Activated CD4-positive, CD25-positive, alpha-beta regulatory T cell treated with anti-CD3 and anti-CD28 coated beads, Interleukin-2, amount 50 U/mL, for 72 hours (primary cell): Measurements from ENCODE around the gene DSCAML1.

Experiments
- DNase-seq: peaks from one replicate; pipeline ENCODE4 v3.0.0; 2021

The DSCAML1 gene

DNA sequence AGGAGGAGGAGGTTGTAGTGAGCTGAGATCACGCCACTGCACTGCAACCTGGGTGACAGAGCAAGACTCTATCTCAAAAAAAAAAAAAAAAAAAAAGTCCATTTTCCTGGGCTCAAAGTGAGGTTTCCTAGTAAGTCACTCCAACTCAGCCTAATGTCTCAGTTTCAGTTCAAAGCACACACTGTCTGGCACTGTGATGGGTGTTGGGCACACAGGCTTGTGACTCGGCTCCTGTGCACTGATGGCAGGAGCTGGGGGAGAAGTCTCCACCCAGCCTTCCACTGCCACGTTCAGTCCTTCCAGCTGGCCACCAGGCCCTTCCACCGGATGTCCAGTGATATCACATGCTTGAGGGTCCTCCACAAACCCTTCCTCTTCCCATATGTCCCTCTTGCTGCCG lies 283.4 kb downstream of the DSCAML1 start:
- no peak for DNase-seq

DNA sequence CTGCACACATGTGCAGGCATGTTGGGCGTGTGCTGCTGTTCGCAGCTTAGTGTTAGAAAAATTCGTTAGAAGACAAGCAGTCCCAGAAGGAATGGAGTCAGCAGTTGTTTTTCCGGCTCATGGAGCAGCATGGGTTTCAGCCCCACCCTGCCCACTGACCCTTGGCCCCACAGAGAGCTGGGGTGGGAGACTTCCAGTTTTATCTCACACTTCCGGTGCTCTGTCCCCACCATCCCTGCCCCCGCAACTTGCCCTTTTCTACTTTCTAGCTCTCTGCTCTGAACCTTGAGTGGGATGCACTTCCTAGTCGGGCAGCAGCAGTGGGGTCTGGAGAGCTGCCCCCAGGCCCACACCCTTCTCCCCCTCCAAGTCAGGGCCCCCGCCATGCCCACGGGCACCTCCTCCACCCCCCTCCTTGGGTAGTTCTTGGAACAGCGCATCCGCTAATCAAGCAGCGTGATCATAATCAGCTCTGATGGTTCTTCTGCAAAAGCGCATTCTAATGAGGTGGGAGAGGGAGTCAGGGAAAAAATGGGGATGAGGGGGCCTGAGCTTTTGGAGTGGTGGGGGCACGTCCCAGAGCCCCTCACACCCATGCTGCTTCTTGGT lies 285.0 kb downstream of the DSCAML1 start:
- no peak for DNase-seq

DNA sequence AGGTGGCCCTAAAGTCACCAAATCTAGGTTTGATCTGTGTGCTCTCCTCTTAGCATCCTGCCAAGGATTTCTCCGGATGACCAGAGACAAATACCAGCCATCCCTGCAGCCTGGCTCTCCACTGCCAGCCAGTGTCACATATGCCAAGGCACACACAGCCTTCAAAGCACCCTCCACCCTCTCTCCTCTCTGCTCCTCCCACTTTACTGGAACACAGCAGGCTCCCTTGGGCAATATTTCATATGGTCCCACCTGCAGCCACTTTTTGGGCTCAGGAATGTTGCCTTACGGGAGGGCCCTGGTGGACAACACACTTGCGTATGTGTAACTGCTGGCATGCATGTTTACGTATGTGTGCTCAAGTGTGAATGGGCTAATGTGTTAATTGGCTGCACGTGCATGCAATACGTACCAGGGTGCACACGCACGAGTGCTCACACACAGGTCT lies 285.5 kb downstream of the DSCAML1 start:
- DNase-seq, result no peak

DNA sequence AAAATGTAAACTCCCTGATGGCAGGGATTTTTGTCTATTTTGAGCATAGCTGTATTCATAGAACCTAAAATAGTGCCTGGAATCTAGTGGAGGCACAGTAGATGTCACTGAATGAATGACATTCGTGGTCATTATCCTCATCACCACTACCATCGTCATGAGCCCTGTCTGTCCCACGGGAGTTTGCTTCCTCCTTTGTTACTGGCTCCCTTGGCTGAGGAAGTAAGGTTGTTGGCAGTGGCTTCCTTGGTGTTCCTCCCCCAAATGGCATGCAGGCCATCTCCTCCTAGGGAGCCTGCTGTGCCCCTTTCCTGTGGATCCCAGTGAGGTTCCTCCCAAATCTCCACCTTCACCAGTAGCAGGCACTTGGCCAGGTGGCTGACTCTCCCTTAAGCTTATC lies 286.4 kb downstream of the DSCAML1 start:
- DNase-seq, result no peak

DNA sequence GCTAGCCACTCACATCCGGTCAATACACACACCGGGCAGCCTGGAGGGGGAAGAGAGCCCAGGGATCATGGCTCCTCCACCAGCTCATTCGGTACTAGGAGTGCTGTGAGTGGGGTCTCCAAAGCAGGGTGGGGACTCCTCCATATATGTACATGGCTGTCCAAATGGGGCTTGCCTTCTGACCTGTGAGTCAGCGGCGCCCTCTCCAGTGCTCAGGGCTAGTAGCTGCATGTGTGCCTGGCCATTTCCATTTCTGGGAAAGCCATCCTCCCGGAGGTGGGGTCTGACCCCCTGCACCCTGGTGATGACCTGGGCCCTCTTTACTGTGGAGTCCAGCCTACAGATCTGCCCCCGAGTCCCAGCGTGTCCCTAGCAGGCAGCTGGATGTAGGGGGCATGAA lies 287.5 kb downstream of the DSCAML1 start:
- DNase-seq, result no peak

DNA sequence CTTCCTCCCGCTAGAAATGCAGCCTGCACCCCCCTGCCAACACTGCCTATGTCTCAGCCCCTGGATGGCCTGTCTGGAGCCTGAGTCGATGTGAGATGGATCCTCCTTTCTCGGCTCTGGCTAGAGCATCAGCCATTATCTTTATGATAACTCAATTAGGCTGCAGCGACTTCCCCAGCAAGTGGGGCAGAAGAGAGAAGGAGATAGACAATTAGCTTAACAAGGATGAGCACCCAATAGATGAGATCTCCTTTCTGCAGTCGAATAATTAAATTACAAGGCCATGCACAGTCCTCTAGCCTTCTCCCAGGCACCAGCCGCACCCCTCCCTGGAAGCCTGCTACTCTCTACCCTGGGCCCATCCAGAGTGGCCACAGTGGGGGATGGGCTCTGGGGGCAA lies 290.0 kb downstream of the DSCAML1 start:
- DNase-seq, result no peak

DNA sequence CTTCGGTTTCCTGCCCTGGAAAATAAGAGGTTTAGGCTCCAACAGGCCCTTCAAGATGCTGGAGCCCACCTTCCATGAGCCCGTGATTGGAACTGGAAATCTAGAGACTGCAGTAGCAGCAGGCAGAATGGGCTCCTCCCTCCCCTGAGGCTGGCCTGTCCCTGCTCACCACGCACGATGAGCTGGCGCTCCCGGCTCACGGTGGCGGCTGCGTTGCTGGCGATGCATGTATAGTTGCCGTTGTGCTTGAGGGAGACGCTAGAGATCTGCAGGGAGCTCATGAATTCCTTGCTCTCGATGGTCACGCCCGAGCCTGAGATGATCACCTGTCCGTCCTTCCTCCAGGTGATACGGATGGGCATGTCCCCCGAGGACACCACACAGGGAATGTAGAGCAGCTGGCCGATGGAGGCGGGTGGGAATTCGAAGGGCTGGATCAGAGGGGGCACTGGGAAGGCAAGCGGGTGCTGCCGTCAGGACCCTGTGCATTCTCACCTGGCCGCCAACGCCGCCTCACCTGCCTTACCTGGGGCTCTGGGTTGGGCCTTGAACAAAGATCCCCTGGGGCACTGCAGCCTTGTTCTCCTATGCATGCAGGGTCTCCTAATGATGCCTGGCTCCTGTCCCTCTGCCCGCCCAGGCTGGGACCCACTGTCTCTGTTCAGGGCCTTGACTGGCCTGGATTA lies 291.6 kb downstream of the DSCAML1 start:
- DNase-seq, result no peak

DNA sequence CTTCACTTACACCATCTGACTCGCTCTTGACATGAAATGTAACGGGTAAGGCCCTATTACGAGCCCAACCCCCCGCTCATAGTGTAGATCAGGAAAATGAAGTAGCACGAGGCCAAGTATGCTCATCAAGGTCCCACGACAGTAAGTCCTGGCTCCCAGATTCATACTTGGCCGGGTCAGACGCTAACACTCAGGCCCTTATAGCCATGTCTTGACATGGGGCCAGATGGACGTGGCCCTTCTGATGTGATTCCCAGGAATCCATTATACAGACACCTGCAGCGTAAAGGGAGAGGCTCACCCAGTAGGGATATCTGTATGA lies 294.3 kb downstream of the DSCAML1 start:
- no peak for DNase-seq

DNA sequence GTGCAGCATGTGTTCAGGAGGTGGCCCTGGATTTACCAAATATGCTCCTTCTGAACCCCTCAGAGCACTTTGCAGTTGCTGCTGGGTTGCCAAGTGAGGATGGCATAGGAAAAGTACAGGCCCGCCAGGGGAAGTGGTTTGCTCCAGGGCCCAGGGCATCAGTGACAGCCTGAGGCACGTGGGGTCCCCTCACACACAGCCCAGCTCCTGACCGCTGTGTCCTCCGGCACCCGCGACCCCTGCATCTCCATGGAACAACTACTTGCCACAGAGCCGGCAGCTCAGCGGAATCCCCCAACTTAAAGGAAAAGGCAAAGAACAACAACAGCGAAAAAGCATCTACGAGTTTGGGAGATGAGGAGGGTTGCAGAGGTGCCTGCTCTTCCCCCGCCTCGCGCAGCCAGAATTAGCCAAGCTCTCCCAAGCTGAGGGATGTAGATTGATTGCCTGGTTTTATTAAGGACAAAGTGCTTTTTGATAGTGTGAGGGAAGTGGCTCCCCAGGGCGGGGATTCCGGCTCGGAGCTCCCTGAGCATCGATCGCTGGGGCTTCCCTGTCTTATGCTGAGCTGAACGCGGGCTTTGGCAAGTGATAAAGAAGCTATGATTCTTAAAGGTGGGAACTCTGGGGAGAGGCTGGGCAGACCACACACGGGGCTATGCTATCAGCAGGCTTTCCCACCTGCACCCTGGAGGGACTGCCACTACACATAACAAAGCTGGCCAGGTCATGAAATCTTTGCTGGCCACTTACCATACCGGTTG lies 294.8 kb downstream of the DSCAML1 start:
- DNase-seq, result no peak

DNA sequence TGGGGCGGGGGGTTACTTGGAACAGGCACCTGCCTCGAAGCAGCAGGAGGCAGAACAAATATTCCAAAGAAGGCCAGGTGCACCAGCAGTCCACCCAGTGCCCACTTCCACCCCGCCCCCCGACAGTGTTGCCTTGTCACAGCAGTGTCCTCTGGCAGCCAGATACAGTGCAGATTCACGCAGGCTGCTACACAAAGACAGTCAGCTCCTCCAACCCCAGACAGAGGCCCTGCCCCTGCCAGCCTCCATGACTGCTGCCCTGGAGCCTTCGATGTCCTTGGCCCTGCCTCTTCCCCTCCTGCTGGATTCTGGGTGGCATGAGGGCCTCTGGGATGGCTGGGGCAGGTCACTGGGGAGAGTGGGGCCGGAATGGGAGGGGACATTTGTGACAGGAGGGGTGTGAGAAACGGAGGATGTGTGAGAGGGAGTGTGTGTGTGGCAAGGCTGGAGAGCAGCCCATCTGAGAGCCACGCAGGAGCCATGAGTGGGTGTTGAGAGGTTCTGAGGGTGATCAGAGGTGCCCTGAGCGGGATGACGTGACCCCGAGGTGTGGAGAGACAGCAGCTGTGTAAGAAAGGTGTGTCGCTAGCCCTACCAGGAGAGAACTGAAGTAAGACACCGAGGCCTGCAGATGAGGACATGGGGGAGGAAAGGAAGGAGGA lies 295.6 kb downstream of the DSCAML1 start:
- no peak for DNase-seq

DNA sequence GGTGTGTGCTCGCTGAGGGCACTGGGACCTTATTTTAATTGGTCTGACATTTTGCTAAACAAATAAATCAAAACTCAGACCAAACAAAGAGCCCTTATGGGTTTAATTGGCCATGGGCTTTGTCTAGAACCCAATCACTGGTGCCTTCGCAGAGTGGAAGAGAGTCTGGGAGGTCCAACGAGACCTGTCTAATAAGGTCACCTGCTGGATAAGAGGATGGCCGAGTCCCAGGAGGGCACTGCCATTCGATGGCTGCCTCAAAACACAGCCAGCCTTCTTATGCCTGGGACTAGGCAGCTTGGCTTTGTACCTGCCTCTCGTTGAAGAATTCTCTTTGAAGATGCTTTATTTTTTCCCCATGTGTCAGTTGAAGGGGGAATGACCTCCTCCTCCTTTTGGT lies 298.2 kb downstream of the DSCAML1 start:
- no peak for DNase-seq

DNA sequence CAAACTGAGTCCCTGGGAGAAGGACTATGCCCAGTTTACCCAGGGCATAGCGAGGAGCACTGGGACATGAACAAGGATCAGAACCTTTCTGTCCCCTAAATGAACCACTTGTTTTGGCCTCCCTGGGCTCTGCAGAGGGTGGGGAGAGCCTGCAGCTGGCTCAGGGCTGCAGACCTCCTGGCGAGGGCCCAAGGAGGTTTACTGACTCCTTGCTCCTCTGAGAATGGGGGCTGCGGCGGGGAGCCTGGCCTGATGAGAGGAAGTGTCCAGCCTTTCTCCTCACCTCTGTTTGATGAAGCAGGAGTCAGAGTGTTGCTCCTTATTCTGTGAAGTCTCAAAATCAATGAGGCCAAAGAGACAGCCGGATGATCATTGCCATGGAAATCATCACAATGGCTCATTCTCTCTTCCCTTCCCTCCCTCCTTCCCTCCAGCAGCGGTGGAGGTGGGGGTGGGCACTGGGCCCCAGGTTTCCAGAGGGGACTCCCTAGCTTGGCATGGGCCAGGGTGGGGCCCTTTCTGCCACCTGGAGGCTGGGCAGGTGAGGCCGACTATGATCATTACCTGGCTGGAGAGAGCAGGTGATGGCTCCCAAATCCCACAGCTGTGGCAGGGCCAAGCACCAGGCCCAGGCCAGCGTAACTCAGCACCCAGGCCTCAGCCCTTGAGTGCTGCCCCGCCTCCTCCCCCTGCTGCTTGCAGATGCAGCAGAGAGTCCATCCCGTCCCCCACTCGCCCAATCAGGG lies 299.6 kb downstream of the DSCAML1 start:
- no peak for DNase-seq

DNA sequence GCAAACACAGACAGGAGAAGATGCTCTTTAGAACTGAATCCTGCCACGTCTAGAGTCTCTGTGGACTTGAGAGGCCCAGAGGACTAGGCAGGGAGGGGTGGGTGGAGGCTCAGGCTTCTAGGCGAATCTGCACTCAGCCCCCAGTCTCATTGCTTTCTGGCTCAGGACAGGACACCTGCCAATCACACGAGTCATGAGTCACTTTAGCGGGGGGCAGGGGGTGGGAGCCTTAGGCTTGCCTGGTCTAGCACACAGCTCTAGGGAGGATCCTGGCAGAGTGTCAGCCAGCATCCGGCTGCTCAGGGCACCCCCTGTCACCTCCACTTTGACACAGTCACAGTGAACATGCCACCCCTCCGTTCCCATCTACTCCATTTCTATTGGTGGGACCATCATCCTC lies 301.7 kb downstream of the DSCAML1 start:
- no peak for DNase-seq

DNA sequence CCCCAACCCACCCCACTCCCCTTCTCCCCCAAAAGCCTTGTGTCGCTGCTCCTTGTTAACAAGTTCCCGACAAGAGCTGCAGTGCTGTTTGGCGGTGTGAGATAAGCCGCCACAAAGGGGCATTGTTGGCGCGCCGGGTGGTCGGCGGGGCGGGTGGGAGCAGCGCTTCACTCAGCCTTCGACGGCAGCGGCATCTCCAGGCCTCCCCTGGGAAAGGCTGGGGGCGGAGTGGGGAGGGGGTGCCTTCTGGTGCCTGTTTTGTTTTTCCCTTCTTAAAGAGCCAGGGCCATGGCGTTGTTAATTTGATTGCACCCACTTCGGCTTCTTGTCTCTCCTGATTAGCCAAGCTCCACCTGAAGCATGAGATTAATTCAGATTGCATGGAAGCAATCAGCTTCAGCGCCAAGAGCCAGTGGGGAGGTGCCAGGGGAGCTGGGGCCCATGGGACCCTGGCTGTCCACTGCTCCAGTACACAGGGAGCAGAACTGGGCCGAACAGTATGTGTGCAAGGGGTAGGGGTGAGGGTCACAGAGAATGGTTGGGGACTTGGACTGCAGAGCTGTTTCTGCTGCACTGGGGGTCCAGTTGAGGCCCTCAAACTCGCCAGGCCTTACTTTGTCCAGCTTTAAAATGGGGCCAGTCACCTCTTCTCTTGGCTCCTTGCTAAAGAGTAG lies 304.3 kb downstream of the DSCAML1 start:
- no peak for DNase-seq

DNA sequence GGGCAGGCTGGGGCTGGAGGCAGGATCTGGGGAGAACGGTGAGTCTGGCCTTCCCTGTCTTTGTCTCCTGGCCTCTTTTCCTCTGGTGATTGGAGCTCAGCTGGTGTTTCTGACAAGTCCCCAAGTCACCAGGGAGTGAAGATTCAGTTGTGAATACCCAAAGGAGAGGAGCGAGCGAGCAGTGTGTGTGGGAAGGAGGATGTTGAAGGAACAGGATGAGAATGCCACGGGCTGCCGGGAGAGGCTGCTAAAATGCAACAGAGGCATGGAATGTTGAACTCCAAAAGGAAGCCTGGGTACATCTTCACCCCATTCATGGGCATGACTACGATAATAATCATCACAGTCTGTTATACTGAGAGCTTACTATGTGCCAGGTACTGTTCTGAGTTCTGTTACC lies 306.1 kb downstream of the DSCAML1 start:
- DNase-seq, result no peak

DNA sequence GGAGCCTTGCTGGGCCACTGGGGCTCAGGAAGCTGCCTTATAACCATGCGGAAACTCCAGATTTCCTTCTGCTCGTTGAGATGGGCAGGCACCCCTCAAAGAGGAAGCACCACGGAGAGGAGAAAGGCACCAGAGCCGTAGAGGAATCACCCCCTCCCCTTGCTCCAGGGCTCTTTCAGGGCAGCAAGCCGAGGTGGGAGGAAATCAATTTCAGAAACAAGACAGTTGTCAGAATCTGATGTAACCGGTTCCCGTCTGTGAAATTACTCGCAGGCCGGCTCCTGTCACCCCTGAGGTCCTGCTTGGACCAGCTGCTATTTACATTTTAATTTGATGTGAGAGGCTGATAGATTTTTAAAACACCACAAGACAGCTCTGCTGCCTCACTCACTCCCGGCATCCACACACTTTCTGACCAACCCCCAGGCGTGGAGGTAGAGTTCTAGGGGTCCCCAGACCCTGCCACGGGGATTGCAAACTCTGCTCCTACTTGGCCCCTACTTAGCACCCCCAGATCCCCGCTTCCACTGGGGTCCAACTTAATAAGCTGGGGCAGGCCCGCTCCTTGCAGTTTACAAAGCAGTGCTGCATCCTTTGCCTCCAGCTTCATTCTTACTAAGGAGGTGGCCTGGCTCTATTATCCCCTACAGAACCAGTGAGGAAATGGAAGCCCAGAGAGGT lies 306.9 kb downstream of the DSCAML1 start:
- DNase-seq, result no peak

DNA sequence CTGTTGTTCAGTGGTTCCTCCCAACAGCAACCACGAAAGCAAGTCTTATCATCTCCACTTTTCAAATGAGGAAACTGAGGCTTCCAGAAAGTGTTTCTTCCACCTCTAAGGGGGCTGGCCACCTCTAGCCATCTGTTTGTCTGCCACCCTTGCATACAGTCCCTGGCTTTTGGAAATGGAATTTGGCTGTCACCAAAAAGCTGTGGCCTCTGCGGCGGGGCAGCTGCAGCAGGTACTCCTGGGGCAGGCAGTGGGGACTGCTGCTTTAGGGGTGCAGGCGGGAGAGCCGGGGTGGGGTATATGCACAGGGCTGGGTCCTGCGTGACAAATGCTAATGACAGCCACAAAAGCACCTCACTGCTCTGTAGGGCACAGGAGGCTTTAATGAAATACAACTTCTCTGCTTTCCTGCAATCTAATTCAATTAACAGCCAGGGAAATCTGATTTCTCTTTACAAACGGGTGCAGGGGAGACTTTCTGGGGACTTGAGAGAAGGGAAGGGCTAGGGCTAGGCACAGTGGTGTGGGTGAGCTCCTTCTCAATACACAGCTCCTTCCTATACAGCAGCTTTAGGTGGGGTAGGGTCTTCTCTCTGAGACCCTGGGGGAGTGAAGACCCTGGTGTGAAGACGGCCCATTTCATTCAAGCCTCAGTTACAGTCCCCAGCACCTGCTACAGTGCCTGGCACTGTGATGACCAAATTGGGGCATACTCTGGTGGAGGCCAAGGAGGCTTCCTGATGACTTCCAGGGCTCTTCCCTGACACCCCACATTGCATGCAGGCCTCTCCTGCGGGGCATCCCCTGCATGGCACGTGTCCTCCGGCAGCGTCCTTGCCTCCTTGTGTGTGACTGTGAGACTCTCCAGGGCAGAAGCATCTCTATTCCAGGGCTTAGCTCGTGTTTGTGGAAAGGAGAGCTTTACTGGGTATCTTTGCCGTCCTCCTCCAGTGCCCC lies 307.7 kb downstream of the DSCAML1 start:
- no peak for DNase-seq

DNA sequence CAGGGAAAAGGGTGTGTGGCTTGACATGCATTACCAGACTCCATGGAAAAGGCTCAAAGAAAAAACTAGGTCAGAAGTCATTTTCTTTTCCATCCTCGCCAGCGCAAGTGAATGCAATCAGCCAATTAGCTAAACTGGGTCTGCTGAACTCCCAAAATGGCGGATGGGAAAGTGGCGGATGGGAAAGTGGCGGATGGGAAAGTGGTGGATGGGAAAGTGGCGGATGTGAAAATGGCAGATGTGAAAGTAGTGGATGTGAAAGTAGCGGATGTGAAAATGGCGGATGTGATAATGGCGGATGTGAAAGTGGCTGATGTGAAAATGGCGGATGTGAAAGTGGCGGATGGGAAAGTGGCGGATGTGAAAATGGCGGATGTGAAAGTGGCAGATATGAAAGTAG lies 311.0 kb downstream of the DSCAML1 start:
- DNase-seq, result no peak

DNA sequence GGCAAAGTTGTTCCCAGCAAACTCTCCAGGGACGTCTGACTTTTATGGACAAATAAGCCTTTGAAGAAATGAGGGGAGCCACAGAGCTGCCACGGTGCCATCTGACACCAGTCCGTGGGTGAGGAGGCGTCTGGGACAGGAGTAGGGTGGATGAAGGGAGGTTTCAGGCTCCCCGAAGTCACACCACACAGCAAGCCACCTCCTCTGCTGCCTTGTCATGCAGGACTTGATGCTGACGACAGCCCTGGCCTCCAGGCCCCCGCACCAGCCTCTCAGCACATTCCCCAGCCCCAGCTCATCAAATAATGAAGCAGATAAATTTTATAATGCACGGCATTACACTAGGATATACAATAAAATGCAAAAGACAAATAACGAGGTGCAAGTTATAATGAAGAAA lies 312.9 kb downstream of the DSCAML1 start:
- DNase-seq, result no peak

DNA sequence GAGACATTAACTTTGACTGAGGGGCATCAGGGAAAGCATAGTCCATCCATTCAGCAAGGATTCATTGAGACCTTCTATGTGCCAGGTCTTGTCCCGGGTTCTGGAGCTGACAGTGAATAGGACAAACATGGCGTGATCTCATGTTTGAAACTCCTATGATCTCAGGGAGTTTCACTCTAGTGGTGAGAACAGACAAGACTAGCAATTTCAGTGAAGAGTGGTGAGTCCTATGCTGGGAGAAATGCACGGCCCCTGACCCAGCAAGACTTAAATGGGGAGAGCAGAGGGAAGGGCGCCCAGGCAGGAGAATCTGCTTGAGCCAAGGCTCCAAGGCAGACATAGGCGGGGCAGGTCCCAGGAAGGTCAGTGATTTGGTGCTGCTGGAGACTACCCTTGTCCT lies 313.6 kb downstream of the DSCAML1 start:
- DNase-seq, result no peak

DNA sequence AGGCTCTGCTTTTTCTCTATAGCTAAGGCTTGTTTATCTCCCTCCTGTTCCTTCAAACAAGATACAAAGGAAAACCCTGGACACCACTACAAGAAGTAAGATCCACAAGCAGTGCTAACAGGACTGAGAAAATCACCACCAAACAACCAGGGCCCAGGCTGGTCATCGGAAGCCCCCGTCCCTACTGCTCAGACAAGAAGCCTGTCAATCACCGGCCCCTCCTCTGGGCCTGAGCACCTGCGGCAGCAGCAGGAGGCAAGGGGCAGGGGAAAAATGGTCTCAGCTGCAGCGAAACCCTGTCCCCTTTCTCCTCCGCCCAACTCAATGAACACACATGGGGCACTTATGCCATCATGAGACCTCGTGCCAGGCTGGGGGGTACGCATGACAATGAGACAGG lies 314.1 kb downstream of the DSCAML1 start:
- no peak for DNase-seq
